GM15510 (cell line): ENCODE data around the gene AKAP8L.

ENCODE experiments used
- POLR2A ChIP-seq: IDR thresholded peaks from 3 replicates; pipeline ENCODE4 v1.6.1; 2011; ENCODE audit warnings: borderline replicate concordance; ENCODE audit not compliant: insufficient read length; ENCODE audit errors: extremely low read depth

Gene AKAP8L

GRCh38 chr19:15453906-15454860 is 35.4 kb upstream of the AKAP8L start:
- no peak for TF ChIP-seq POLR2A

GRCh38 chr19:15453091-15453578 is 34.3 kb upstream of the AKAP8L start:
- no peak for TF ChIP-seq POLR2A

GRCh38 chr19:15452111-15453047 is 33.6 kb upstream of the AKAP8L start:
- no peak for TF ChIP-seq POLR2A

- no peak for TF ChIP-seq POLR2A
These were observed 31.7 kb upstream of the AKAP8L start for GRCh38 chr19:15450528-15450890.

GRCh38 chr19:15449620-15450527 is 31.1 kb upstream of the AKAP8L start, which contains the start of gene WIZ:
Gene WIZ (minus strand): TSS chr19:15449956. CDS start chr19:15448307, 1,649 bp downstream.
- no peak for TF ChIP-seq POLR2A

GRCh38 chr19:15448778-15449619 is 30.2 kb upstream of the AKAP8L start:
- TF ChIP-seq POLR2A: no peak

- no peak for TF ChIP-seq POLR2A
These were observed 29.4 kb upstream of the AKAP8L start for GRCh38 chr19:15448044-15448777.

GRCh38 chr19:15447057-15447456 is 28.3 kb upstream of the AKAP8L start:
- TF ChIP-seq POLR2A: no peak

- TF ChIP-seq POLR2A: no peak
These were observed 27.1 kb upstream of the AKAP8L start for GRCh38 chr19:15445807-15446376.

GRCh38 chr19:15445227-15445605 is 26.4 kb upstream of the AKAP8L start:
- no peak for TF ChIP-seq POLR2A

- TF ChIP-seq POLR2A: no peak
These were observed 25.9 kb upstream of the AKAP8L start for GRCh38 chr19:15444505-15445226.

- TF ChIP-seq POLR2A: no peak
These were observed 25.1 kb upstream of the AKAP8L start for GRCh38 chr19:15443838-15444237.
